Stimulated activated CD8-positive, alpha-beta memory T cell treated with anti-CD3 and anti-CD28 coated beads, Interleukin-7, amount 100 ng/mL, for 48 hours (primary cell): ENCODE measurements around the gene CBLN4.

ENCODE experiments used
- DNase-seq, 2 donors: peaks; one replicate each; pipeline ENCODE4 v3.0.0-alpha.2; 2020; ENCODE audit warnings: low read depth in 1 of 2; ENCODE audit errors: extremely low read depth in 1 of 2

The CBLN4 gene

DNA sequence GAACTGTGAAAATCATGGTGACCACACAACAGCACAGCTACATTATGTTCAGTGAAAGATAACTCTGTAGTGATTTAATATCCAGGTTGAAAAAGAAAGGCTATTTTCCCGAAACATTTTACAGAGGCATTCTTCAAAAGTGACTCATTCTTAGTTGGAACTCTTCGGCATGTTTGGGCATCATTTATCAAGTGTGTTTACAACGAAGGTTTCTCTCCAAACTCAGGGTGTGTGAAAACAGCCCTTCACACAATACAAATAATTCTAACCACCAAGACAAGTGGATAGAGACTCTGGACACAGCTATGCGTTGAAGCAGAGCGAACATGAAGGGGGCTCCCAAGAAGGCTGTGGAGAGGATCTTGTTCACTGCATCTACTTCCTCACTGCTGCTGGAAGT lies 57.6 kb downstream of the CBLN4 start:
- DNase-seq, result no peak
